ENCODE results near the gene ZNF436. TPM values are rescaled to one million over a fixed set of nuclear protein-coding genes. Genes with fewer than 3 reads are reported as not detected.
A peak's percentile ranks its signal among the peaks of the same experiment; 100 is the strongest.
"Not testable (repeated sequence)": the region's sequence is repeated elsewhere in the genome, so short reads cannot be mapped to it uniquely, and the experiment has no call there.

ZNF436 gene
- total RNA-seq, 4 donors from 2014 or later, result 6.0 to 7.1 (median 6.8) TPM

GRCh38 chr1:23376890-23377811 lies 7.5 kb upstream of the ZNF436 start:
- peak in 1 of 2 donors; percentile 51 for DNase-seq
- intact Hi-C loops (cut with DNase I; ENCODE audit: low total_unique reads), result no loop called here
- H3K36me3 ChIP-seq, result peaks cover 0 to 9% of the 10 kb centered on the region in 2 donors
- peaks cover 13 to 16% of the 10 kb centered on the region in 2 donors for H3K4me1 ChIP-seq
- TF ChIP-seq CTCF (IDR thresholded peaks at IDR 0.05 in 4 of 5, conservative IDR thresholded peaks at IDR 0.05 in 1 of 5), result no peak
- no peak for TF ChIP-seq POLR2A (IDR thresholded peaks at IDR 0.05)
- in situ Hi-C loops (cut with MboI; ENCODE audit: low sequenced_read_pairs in 4 of 4), result no loop called here
- no peaks in the 10 kb centered on the region for H3K27me3 ChIP-seq
- H3K27ac ChIP-seq, result peak overlapping the region; percentile 37 to 76 (median 56)
- peak; percentile 37 to 41 for ATAC-seq
- no peaks in the 10 kb centered on the region for H3K9me3 ChIP-seq
- H3K4me3 ChIP-seq, result no peak overlapping the region

- H3K9me3 ChIP-seq; intact Hi-C loops (cut with DNase I; ENCODE audit: low total_unique reads); DNase-seq; H3K36me3 ChIP-seq; in situ Hi-C loops (cut with MboI; ENCODE audit: low sequenced_read_pairs in 4 of 4); H3K4me3 ChIP-seq; ATAC-seq; H3K27me3 ChIP-seq: not testable (repeated sequence)
- Histone ChIP-seq H3K4me1 (peaks cover 40 to 44% of the 10 kb centered on the region in 2 donors), H3K27ac (peak overlapping the region in 2 of 4 donors; percentile 19 to 100)
Measured at GRCh38 chr1:23374079-23374735, 4.6 kb upstream of the ZNF436 start.

GRCh38 chr1:23371987-23372880 lies 2.6 kb upstream of the ZNF436 start:
- Histone ChIP-seq H3K9me3 (no peaks in the 10 kb centered on the region), H3K27ac (peak overlapping the region; percentile 99 to 100 (median 100)), H3K36me3 (no peaks in the 10 kb centered on the region), H3K27me3 (no peaks in the 10 kb centered on the region), H3K4me1 (peaks cover 43 to 49% of the 10 kb centered on the region in 2 donors), H3K4me3 (no peak overlapping the region)
- intact Hi-C loops (cut with DNase I; ENCODE audit: low total_unique reads) (no loop called here), in situ Hi-C loops (cut with MboI; ENCODE audit: low sequenced_read_pairs in 4 of 4) (no loop called here)
- DNase-seq, result peak; percentile 34 to 65
- ATAC-seq, result peak; percentile 16 to 17
- TF ChIP-seq CTCF (IDR thresholded peaks at IDR 0.05 in 4 of 5, conservative IDR thresholded peaks at IDR 0.05 in 1 of 5) (no peak), POLR2A (IDR thresholded peaks at IDR 0.05) (no peak)

GRCh38 chr1:23370709-23371584 lies 1.3 kb upstream of the ZNF436 start:
- no peak for ATAC-seq
- H3K27ac ChIP-seq, result peak overlapping the region; percentile 99 to 100 (median 100)
- intact Hi-C loops (cut with DNase I; ENCODE audit: low total_unique reads) (no loop called here), in situ Hi-C loops (cut with MboI; ENCODE audit: low sequenced_read_pairs in 4 of 4) (no loop called here)
- peaks cover 47 to 51% of the 10 kb centered on the region in 2 donors for H3K4me1 ChIP-seq
- no peak for DNase-seq
- no peaks in the 10 kb centered on the region for H3K9me3 ChIP-seq
- no peaks in the 10 kb centered on the region for H3K27me3 ChIP-seq
- H3K4me3 ChIP-seq, result peak overlapping the region in 3 of 4 donors; percentile 82 to 92 (median 91)
- peaks cover 0 to 11% of the 10 kb centered on the region in 2 donors for H3K36me3 ChIP-seq
- TF ChIP-seq CTCF (IDR thresholded peaks at IDR 0.05 in 4 of 5, conservative IDR thresholded peaks at IDR 0.05 in 1 of 5) (no peak), POLR2A (IDR thresholded peaks at IDR 0.05) (no peak)
